H1 (cell line): ENCODE measurements around the gene TMEM114. TPM values are rescaled to one million over a fixed set of nuclear protein-coding genes. Genes with fewer than 3 reads are reported as not detected.
A peak's percentile ranks its signal among the peaks of the same experiment; 100 is the strongest.

ENCODE experiments used
- CTCF ChIA-PET: fragments of 300-600 bp; sonication (Branson Sonifier 250); formaldehyde crosslinking; loops from one replicate; lab custom pipeline; 2021; ENCODE audit not compliant: partially characterized antibody; lab: Charles Lee
- POLR2A ChIA-PET: fragments of 300-600 bp; sonication (Branson Sonifier 250); formaldehyde crosslinking; loops from one replicate; lab custom pipeline; 2021; ENCODE audit warnings: inconsistent platforms; ENCODE audit not compliant: partially characterized antibody; lab: Charles Lee
- DNase-seq, 2 experiments: peaks; one replicate each; pipeline versions ENCODE4 v3.0.0 to v3.0.0-alpha.2; 2010 to 2022; ENCODE audit warnings: low spot score in 2 of 2, low read depth in 1 of 2, mixed read lengths in 1 of 2
- FAIRE-seq: peaks from 2 replicates; lab custom pipeline; 2011; peaks lifted over from hg19 to GRCh38; lab: Jason Lieb, UNC
- H2AFZ ChIP-seq: 2 replicates; pipeline ENCODE4 v1.8.1; 2012; ENCODE audit warnings: low read length, inconsistent platforms
- H2AK5ac ChIP-seq: 2 replicates; pipeline ENCODE4 v1.6.1; 2013; ENCODE audit warnings: low read depth, low read length
- H2BK120ac ChIP-seq: replicated peaks from 2 replicates; pipeline ENCODE3; 2013; ENCODE audit warnings: low read depth, low read length, inconsistent platforms
- H2BK12ac ChIP-seq: 2 replicates; pipeline ENCODE4 v1.6.1; 2013; ENCODE audit warnings: low read depth, low read length
- H2BK15ac ChIP-seq: 2 replicates; pipeline ENCODE4 v1.6.1; 2013; ENCODE audit warnings: low read length
- H2BK20ac ChIP-seq: 2 replicates; pipeline ENCODE4 v1.6.1; 2013; ENCODE audit warnings: low read length
- H2BK5ac ChIP-seq: 2 replicates; pipeline ENCODE4 v1.6.1; 2013; ENCODE audit warnings: low read depth, low read length
- H3K14ac ChIP-seq: 2 replicates; pipeline ENCODE4 v1.6.1; 2013; ENCODE audit warnings: inconsistent platforms; ENCODE audit not compliant: insufficient read length
- H3K18ac ChIP-seq: 2 replicates; pipeline ENCODE4 v1.6.1; 2013; ENCODE audit warnings: low read length; ENCODE audit errors: extremely low read depth
- H3K23ac ChIP-seq: 2 replicates; pipeline ENCODE4 v1.6.1; 2013; ENCODE audit warnings: inconsistent platforms; ENCODE audit not compliant: insufficient read length
- H3K23me2 ChIP-seq: 2 replicates; pipeline ENCODE4 v1.6.1; 2013; ENCODE audit warnings: low read depth, low read length
- H3K27ac ChIP-seq: 2 replicates; pipeline ENCODE4 v1.6.1; 2011; ENCODE audit warnings: low read depth, low read length, inconsistent platforms
- H3K27me3 ChIP-seq, 4 experiments: replicated peaks in 1 of 4; 1 replicate in 1 of 4; 2 replicates in 3 of 4; pipeline versions ENCODE4 v1.6.1 to v1.8.1; 2011 to 2013; ENCODE audit warnings: low read length in 3 of 4, mild to moderate bottlenecking in 3 of 4, inconsistent platforms in 2 of 4, mixed read lengths in 2 of 4, moderate library complexity in 1 of 4; ENCODE audit not compliant: control insufficient read depth in 3 of 4, insufficient read depth in 3 of 4; ENCODE audit errors: extremely low read depth in 1 of 4
- H3K36me3 ChIP-seq, 4 experiments: 2 replicates each; pipeline versions ENCODE4 v1.6.1 to v1.8.1; 2011 to 2013; ENCODE audit warnings: mild to moderate bottlenecking in 4 of 4, low read length in 3 of 4, moderate library complexity in 2 of 4, control low read depth in 1 of 4, inconsistent platforms in 1 of 4; ENCODE audit not compliant: insufficient read depth in 4 of 4, control insufficient read depth in 2 of 4
- H3K4ac ChIP-seq: replicated peaks from 2 replicates; pipeline ENCODE3; 2013; ENCODE audit warnings: low read length, low read depth, mixed read lengths, inconsistent platforms; ENCODE audit not compliant: insufficient read length
- H3K4me1 ChIP-seq, 4 experiments: replicated peaks in 1 of 4; 1 replicate in 1 of 4; 2 replicates in 3 of 4; pipeline versions ENCODE4 v1.6.1 to v1.8.1; 2011 to 2013; ENCODE audit warnings: low read length in 3 of 4, inconsistent platforms in 2 of 4, mixed read lengths in 1 of 4; ENCODE audit not compliant: insufficient read depth in 4 of 4, control insufficient read depth in 3 of 4
- H3K4me2 ChIP-seq, 2 experiments: 2 replicates each; pipeline versions ENCODE4 v1.6.1 to v1.8.1; 2011 to 2013; ENCODE audit warnings: low read depth in 2 of 2, low read length in 2 of 2, control low read depth in 1 of 2, inconsistent platforms in 1 of 2, mild to moderate bottlenecking in 1 of 2; ENCODE audit not compliant: insufficient read depth in 1 of 2
- H3K4me3 ChIP-seq, 4 experiments: fragments of 200-600, 300-600 bp in 1 of 4; sonication (generic), shearing (Covaris generic), sonication (Bioruptor Twin) in 1 of 4; 2 replicates each; pipeline versions ENCODE4 v1.5.1 to v1.8.1; 2011 to 2016; ENCODE audit warnings: low read length in 4 of 4, low read depth in 3 of 4, control low read depth in 2 of 4, inconsistent platforms in 2 of 4, mild to moderate bottlenecking in 2 of 4, mixed read lengths in 1 of 4, moderate library complexity in 1 of 4; ENCODE audit not compliant: insufficient read depth in 2 of 4; ENCODE audit errors: extremely low read depth in 1 of 4
- H3K56ac ChIP-seq: replicated peaks from 2 replicates; pipeline ENCODE3; 2013; ENCODE audit warnings: low read depth, mild to moderate bottlenecking, mixed read lengths, low read length, inconsistent platforms; ENCODE audit not compliant: insufficient read length
- H3K79me1 ChIP-seq: 2 replicates; pipeline ENCODE4 v1.6.1; 2013; ENCODE audit warnings: low read depth, low read length, control low read depth
- H3K79me2 ChIP-seq, 2 experiments: 2 replicates each; pipeline versions ENCODE4 v1.6.1 to v1.8.1; 2012 to 2013; ENCODE audit warnings: low read length in 2 of 2, mild to moderate bottlenecking in 2 of 2, inconsistent platforms in 1 of 2; ENCODE audit not compliant: insufficient read depth in 2 of 2, control insufficient read depth in 1 of 2
- H3K9ac ChIP-seq, 4 experiments: replicated peaks in 1 of 4; 1 replicate in 1 of 4; 2 replicates in 3 of 4; pipeline versions ENCODE4 v1.6.1 to v1.8.1; 2011 to 2013; ENCODE audit warnings: low read depth in 3 of 4, low read length in 3 of 4, control low read depth in 2 of 4, mild to moderate bottlenecking in 2 of 4, moderate library complexity in 2 of 4, inconsistent platforms in 1 of 4; ENCODE audit errors: extremely low read depth in 1 of 4
- H3K9me3 ChIP-seq, 2 experiments: 2 replicates each; pipeline versions ENCODE4 v1.6.1 to v1.8.1; 2012 to 2013; ENCODE audit warnings: mild to moderate bottlenecking in 2 of 2, moderate library complexity in 2 of 2, control low read depth in 1 of 2, inconsistent platforms in 1 of 2, low read depth in 1 of 2, low read length in 1 of 2, mixed read lengths in 1 of 2; ENCODE audit not compliant: insufficient read depth in 2 of 2
- H4K20me1 ChIP-seq, 2 experiments: replicated peaks in 1 of 2; 2 replicates each; pipeline versions ENCODE3 to v1.8.1; 2011 to 2013; ENCODE audit warnings: inconsistent platforms in 2 of 2, low read length in 2 of 2, mild to moderate bottlenecking in 1 of 2; ENCODE audit not compliant: insufficient read depth in 2 of 2, control insufficient read depth in 1 of 2
- H4K5ac ChIP-seq: 2 replicates; pipeline ENCODE4 v1.6.1; 2013; ENCODE audit warnings: low read length, low read depth, mixed read lengths, inconsistent platforms; ENCODE audit not compliant: insufficient read length
- H4K8ac ChIP-seq: 2 replicates; pipeline ENCODE4 v1.8.0; 2013; ENCODE audit warnings: mild to moderate bottlenecking, moderate library complexity, low read length, inconsistent platforms; ENCODE audit not compliant: insufficient read depth; ENCODE audit errors: extremely low read depth
- H4K91ac ChIP-seq: replicated peaks from 2 replicates; pipeline ENCODE3; 2013; ENCODE audit warnings: low read length, mixed read lengths, inconsistent platforms; ENCODE audit not compliant: insufficient read length
- CTBP2 ChIP-seq: IDR thresholded peaks from 2 replicates; pipeline ENCODE4 v1.7.0; 2011; ENCODE audit warnings: borderline replicate concordance, mild to moderate bottlenecking, moderate library complexity, mixed read lengths, low read length; ENCODE audit not compliant: insufficient read depth, insufficient read length
- HDAC2 ChIP-seq, 2 experiments: fragments of 300-600 bp in 1 of 2; sonication (generic) in 1 of 2; IDR thresholded peaks; 2 replicates each; pipeline ENCODE4 v1.6.1; 2011 to 2012; ENCODE audit warnings: low read depth in 2 of 2, low read length in 2 of 2, mild to moderate bottlenecking in 2 of 2, moderate library complexity in 2 of 2, borderline replicate concordance in 1 of 2, inconsistent platforms in 1 of 2
- PHF8 ChIP-seq: fragments of 200-600 bp; sonication (generic); conservative IDR thresholded peaks from 2 replicates; pipeline ENCODE4 v1.7.1; 2012; ENCODE audit warnings: low read depth, mild to moderate bottlenecking, inconsistent platforms, low read length, moderate library complexity
- SIN3A ChIP-seq, 2 experiments: IDR thresholded peaks in 1 of 2; conservative IDR thresholded peaks in 1 of 2; 2 replicates each; pipeline ENCODE4 v1.6.1; 2011 to 2012; ENCODE audit warnings: low read length in 2 of 2, improper control_type of control experiment in 1 of 2, low read depth in 1 of 2, mild to moderate bottlenecking in 1 of 2
- YY1 ChIP-seq: IDR thresholded peaks from 2 replicates; pipeline ENCODE4 v1.6.1; 2011; ENCODE audit warnings: low read depth, mild to moderate bottlenecking, low read length
- WGBS, 2 experiments: shearing (Covaris generic) in 1 of 2; methylation state at CpG; one replicate each; pipeline versions ENCODE4 v1.1.6 to v1.1.7; 2013 to 2015; ENCODE audit warnings: low lambda C conversion rate in 2 of 2, mixed read lengths in 2 of 2, inconsistent platforms in 1 of 2, low coverage in 1 of 2, missing lambda C conversion rate in 1 of 2; ENCODE audit not compliant: insufficient replicate concordance in 2 of 2, insufficient coverage in 1 of 2, insufficient read length in 1 of 2; ENCODE audit errors: extremely low coverage in 1 of 2, missing lambda C conversion rate in 1 of 2; 5-methylcytosine and 5-hydroxymethylcytosine counted together
- polyA plus RNA-seq, 7 experiments: library from polyadenylated mRNA; depleted of rRNA in 3 of 7; stranded (reverse) in 5 of 7; unstranded in 2 of 7; fragments of >200 nt in 5 of 7; fragments of 200-250 nt in 2 of 7; gene quantifications; 1 replicate in 5 of 7; 2 replicates in 1 of 7; 4 replicates in 1 of 7; pipeline versions ENCODE4 v1.2.1 to v1.2.3, GENCODE V29; 2011 to 2013; ENCODE audit warnings: missing spikeins in 2 of 7, mixed read lengths in 2 of 7
- total RNA-seq: library from RNA; stranded (reverse); fragmentation: NEBNext Ultra II Directional; extraction: Animal tissue kit (Norgen Biotek cat#: 25700); gene quantifications from 2 replicates; pipeline ENCODE4 v1.2.1, GENCODE V29; 2021
- TF ChIP-seq, protein P1 (sequence below): IDR thresholded peaks from 2 replicates; pipeline ENCODE4 v1.6.1; 2012; ENCODE audit warnings: inconsistent platforms

Gene TMEM114
- total and polyA plus RNA-seq, 2 of the 8 experiments (the other 6 are each of a cell fraction or from before 2014, with no cell fraction given) = 1.6 to 2.9 TPM

GRCh38 chr16:8571061-8571596 lies 19.2 kb downstream of the TMEM114 start:
- H3K56ac ChIP-seq = no peak overlapping the region
- H3K23ac ChIP-seq = no peak overlapping the region
- H3K79me2 ChIP-seq = no peaks in the 10 kb centered on the region
- H4K20me1 ChIP-seq = peaks cover 0 to 2% of the 10 kb centered on the region in 2 experiments
- peaks cover 2 to 31% (median 6%) of the 10 kb centered on the region in 4 experiments; a peak in 6 of 7 replicates for H3K4me1 ChIP-seq
- WGBS, 2 experiments = 36% methylated on average over 6 of the region's 6 CpGs; no CpG with 5 or more reads in 1 of the 2 experiments
- H3K27ac ChIP-seq = peak overlapping the region; percentile 38; the same call in 1 of the 2 replicates
- no peak for DNase-seq
- H3K79me1 ChIP-seq = no peaks in the 10 kb centered on the region
- H3K36me3 ChIP-seq = no peaks in the 10 kb centered on the region
- no peak overlapping the region for H3K4me3 ChIP-seq
- H4K5ac ChIP-seq = no peak overlapping the region
- H3K18ac ChIP-seq = no peak overlapping the region
- H2AK5ac ChIP-seq = no peak overlapping the region
- no peak overlapping the region; a peak in 1 of 7 replicates for H3K9ac ChIP-seq
- ChIA-PET CTCF (interaction anchor here (1.3 to 12.6 kb wide), 5 partner anchors 14 to 84 kb away, joined by 5 to 416 read pairs (median 117); partner anchors contain the start of genes METTL22 and TMEM114), POLR2A (interaction anchor here (1.2 to 4.0 kb wide), 5 partner anchors 13 to 78 kb away, joined by 3 to 13 read pairs (median 10); no protein-coding TSS in a partner anchor)
- no peak overlapping the region for H4K8ac ChIP-seq
- no peak overlapping the region for H2BK20ac ChIP-seq
- peak overlapping the region; percentile 11; the same call in 1 of the 2 replicates for H2BK12ac ChIP-seq
- H3K23me2 ChIP-seq = peaks cover 5% of the 10 kb centered on the region
- no peak for TF ChIP-seq SIN3A (conservative IDR thresholded peaks at IDR 0.05 in 1 of 2, IDR thresholded peaks at IDR 0.05 in 1 of 2; ENCODE audit: low read depth in 1 of 2, low read length in 2 of 2)
- TF ChIP-seq PHF8 = no peak
- no peak for TF ChIP-seq YY1
- TF ChIP-seq, protein P1, sequence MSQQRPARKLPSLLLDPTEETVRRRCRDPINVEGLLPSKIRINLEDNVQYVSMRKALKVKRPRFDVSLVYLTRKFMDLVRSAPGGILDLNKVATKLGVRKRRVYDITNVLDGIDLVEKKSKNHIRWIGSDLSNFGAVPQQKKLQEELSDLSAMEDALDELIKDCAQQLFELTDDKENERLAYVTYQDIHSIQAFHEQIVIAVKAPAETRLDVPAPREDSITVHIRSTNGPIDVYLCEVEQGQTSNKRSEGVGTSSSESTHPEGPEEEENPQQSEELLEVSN = no peak
- no peak for TF ChIP-seq CTBP2
- no peak for TF ChIP-seq HDAC2 (IDR thresholded peaks at IDR 0.05; ENCODE audit: borderline replicate concordance in 1 of 2, low read depth in 2 of 2, low read length in 2 of 2)
- no peak overlapping the region for H3K4ac ChIP-seq
- H2AFZ ChIP-seq = no peak overlapping the region
- H3K9me3 ChIP-seq = no peaks in the 10 kb centered on the region
- H2BK15ac ChIP-seq = no peak overlapping the region
- no peak overlapping the region for H4K91ac ChIP-seq
- H3K4me2 ChIP-seq = peak overlapping the region in 1 of 2 experiments; percentile 34; a peak in 1 of 4 replicates
- H3K14ac ChIP-seq = no peak overlapping the region
- H2BK120ac ChIP-seq = no peak overlapping the region
- no peaks in the 10 kb centered on the region; a peak in 2 of 7 replicates for H3K27me3 ChIP-seq
- H2BK5ac ChIP-seq = no peak overlapping the region; the same call in 1 of the 2 replicates
- no peak for FAIRE-seq
